Measurements from ENCODE around the gene EIF4E3.

EIF4E3 gene

DNA sequence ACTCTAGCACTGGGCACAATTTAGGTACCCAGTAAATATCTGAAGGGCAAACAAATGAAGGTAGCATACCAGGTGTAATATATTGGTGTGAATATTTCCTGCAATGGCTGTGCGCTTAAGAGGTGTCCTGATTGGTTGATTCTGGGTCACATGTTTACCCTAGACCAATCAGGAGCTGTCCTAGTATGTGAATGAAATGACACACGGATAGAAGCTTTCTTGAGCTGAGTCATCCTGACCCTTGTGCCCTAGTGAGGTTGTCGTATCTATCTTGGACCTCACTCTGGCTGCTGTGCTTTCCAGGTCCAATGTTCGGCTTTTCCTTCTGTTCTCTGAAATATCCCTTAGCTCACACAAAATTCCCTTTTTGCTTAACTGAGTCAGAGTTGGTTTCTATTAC is 83.5 kb downstream of the EIF4E3 start:
- no peak for DNase-seq

DNA sequence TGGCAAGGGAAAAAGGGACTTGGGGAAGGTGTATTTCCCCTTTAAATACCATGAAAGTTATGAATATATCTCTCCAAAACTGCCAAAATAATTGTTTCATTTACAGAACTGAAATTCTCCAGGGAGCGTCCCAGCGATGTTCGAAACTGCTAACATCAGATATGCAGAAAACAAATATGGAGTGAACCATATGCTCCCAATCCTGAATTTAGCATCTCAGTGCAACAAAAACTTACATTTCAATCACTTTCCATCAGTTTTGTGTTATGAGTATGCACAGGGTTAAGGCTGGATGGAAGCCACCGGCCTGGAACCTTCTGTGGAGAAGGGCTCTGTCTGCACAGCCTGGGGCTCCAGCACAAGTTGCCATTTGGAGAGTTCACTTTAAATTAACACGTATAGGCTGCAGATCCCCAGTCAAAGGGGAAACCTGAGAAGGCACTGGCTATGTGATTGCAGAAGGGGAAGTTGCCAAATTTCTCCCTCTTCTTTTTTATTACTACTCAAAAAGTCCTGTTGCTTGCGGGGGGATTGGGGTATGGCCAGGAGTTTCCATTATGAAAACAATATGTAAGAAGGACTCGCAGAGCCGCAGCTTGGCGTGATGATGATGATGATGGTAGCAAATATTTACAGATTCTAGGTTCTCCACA is 84.7 kb downstream of the EIF4E3 start:
- no peak for DNase-seq

DNA sequence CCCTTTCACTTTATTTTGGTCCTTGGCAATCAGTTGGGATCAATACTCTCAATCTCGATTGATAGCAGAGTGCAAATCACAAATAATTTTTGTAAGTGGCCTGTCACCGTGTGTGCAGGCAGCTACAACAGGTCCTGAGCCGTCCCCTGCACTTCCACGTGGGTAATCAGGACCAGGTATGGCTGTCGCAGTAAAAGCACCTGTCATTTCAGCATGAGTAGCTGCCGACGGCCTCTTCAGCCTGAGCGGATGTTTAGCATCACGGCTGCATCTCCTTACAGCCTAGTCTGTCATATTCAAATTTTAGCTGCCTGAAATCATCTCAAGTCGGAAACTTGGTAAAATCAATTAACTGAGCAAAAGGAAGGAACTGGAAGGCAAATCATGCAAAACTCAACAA is 88.7 kb downstream of the EIF4E3 start:
- DNase-seq = no peak

DNA sequence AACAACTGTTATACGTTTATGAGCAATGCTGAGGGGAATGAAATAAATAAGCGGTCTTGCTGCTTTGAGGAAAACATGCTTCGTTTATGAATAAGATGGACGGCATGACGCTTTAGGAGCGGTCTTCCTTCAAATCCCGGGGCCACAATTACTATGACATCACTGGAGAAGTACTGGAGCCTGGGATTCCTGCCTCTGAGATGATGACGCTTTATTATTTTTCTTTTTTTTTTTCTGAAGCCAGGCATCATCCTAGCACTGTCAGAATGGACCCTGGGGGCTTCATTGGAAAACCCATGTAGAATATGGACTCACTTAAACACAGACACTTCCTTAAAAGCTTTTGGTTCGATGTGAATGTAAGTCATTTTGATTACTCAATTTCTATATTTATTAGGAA is 89.2 kb downstream of the EIF4E3 start:
- DNase-seq = no peak

DNA sequence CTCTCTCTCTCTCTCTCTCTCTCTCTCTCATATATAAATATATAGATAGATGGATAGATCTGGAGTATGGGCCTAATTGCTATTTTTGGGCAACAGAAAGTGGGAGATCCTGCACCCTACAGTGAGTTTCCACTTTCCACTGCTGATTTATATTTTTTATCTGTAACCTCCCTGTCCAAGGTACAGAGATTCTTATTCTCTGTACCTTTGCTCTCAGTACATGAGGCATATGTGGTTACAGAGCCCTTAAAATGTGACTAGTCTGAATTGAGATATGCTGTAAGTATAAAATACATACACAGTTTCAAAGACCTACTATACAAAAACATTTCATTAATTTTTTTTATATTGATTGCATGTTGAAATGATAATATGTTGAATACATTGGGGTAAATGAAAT is 90.5 kb downstream of the EIF4E3 start:
- no peak for DNase-seq

DNA sequence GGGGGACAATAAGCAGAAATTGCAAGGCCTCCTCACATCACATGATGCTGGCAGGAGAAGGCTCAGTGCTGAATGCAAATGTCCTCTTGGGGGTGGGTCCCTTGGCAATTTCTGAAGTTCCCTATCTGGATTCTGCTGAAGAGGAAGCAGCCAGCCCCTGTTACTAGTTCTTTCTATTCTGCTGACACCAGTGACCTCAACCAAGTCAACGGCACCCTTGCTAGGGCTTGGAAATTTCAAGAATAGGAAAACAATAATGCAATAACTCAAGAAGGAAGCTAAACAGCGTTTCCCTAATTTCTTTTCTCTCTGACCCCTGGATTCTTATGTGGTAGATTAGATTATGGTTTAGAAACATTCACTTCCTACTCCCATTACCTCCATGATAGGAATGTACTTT is 95.5 kb downstream of the EIF4E3 start:
- no peak for DNase-seq

DNA sequence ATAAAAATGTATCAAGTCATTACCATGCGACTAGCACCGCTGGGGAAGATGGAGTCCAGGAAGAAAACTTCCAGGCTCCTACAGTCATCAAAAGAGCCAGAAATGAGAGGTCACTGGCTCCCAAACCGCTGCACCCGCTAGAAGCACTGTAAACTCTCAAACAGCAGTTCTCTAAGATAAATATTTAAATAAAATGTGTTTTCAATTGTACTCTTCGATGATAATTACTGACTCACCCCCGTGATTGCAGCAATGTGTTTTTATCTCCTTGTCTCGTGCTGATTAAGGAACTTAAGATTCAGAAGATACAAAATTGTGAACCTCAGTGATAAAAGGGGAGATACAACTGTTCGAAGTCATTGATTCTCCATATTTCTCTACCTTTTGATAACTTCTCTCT is 95.9 kb downstream of the EIF4E3 start:
- DNase-seq = no peak

DNA sequence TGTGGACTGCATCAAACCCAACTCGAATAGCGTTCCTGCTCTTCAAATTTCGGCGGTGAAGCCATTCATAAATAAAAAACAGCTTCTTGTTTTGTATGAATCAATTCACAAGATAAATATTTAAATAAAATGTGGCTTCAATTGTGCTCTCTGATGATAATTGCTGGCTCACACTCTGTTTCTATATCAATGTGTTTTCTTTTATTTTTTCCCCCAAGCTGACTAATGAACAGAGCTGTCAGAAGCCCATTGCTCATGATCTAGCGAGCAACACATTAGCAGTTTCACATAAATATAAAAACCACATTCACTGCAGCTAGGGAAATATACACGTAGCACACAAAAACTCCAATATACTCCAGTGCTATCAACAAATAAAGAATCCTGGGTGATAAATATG is 96.7 kb downstream of the EIF4E3 start:
- no peak for DNase-seq

DNA sequence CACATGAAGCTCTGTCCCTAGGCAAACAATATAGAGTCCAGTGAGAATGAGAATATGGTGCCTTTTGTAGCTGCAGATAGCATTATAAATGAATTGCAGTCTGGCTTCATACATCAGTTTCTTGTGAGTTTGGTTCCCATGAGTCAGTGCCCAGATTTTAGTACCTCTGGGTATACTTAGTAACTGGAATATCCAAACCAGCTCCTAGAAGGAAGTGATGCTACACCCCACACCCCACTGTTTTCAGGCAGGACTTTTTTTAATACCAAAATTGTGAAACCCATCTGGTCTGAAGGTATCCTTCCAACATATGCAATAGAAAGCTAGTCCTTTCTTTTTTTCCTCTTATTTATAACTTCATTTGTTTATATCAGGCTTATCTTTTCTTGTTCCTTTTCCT is 99.5 kb downstream of the EIF4E3 start:
- no peak for DNase-seq

Measured in midbrain (tissue), 1 donor.